Bronchial epithelial cell (primary cell): ENCODE measurements around the gene RNF44. TPM values are rescaled to one million over a fixed set of nuclear protein-coding genes. Genes with fewer than 3 reads are reported as not detected.
A peak's percentile ranks its signal among the peaks of the same experiment; 100 is the strongest.

ENCODE experiments used
- DNase-seq: peaks from one replicate; pipeline ENCODE4 v3.0.0-alpha.2; 2010; ENCODE audit warnings: low read depth
- FAIRE-seq: peaks from 2 replicates; lab custom pipeline; 2011; peaks lifted over from hg19 to GRCh38; lab: Jason Lieb, UNC
- H3K27me3 ChIP-seq: 2 replicates; pipeline ENCODE4 v1.5.1; 2011; ENCODE audit warnings: low read length; ENCODE audit not compliant: control insufficient read depth, insufficient read depth
- H3K36me3 ChIP-seq: 2 replicates; pipeline ENCODE4 v1.5.1; 2011; ENCODE audit warnings: low read length; ENCODE audit not compliant: control insufficient read depth, insufficient read depth
- H3K4me3 ChIP-seq: 2 replicates; pipeline ENCODE4 v1.5.1; 2011; ENCODE audit warnings: mild to moderate bottlenecking, low read depth, low read length, control low read depth
- total RNA-seq: library from RNA; depleted of rRNA; stranded (reverse); fragments of >200 nt; gene quantifications from 2 replicates; pipeline ENCODE4 v1.2.1, GENCODE V29; 2014
- TF ChIP-seq, protein P1 (sequence below): IDR thresholded peaks from 2 replicates; pipeline ENCODE4 v1.5.1; 2011; ENCODE audit warnings: mild to moderate bottlenecking, moderate library complexity, low read length, control low read depth, inconsistent platforms; ENCODE audit not compliant: insufficient read depth, severe bottlenecking

Gene RNF44
- total RNA-seq, 1 donor from 2014 or later, result 2.1 TPM

DNA sequence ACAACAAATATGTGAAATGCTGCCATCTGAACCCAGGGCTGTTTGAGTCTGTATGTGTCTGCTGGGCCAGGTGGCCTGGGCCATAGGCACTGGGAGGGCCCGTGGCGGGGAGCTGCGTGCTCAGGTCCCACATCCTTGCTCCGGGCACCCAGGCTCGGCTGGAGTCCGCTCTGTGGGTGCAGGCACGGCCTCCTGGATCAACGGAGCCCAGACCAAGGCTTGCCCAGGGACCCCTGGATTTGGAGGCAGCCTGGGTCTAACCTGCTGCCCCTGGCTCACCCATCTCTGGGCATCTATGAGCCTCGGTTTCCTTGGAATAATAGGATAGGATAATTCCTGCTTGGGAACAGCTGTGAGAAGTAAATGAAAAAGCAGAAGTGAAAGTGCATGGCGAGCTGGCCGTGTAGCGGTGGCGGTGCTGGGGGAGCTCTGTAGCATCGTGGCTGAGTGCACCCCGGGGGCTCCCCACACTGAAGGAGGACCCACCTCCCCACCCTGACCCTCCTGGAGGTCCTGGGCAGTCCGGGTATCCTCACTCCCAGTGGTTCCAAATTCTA, 13.2 kb upstream of the RNF44 start:
- TF ChIP-seq, protein P1, sequence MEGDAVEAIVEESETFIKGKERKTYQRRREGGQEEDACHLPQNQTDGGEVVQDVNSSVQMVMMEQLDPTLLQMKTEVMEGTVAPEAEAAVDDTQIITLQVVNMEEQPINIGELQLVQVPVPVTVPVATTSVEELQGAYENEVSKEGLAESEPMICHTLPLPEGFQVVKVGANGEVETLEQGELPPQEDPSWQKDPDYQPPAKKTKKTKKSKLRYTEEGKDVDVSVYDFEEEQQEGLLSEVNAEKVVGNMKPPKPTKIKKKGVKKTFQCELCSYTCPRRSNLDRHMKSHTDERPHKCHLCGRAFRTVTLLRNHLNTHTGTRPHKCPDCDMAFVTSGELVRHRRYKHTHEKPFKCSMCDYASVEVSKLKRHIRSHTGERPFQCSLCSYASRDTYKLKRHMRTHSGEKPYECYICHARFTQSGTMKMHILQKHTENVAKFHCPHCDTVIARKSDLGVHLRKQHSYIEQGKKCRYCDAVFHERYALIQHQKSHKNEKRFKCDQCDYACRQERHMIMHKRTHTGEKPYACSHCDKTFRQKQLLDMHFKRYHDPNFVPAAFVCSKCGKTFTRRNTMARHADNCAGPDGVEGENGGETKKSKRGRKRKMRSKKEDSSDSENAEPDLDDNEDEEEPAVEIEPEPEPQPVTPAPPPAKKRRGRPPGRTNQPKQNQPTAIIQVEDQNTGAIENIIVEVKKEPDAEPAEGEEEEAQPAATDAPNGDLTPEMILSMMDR, result no peak
- H3K4me3 ChIP-seq, result no peak overlapping the region
- DNase-seq, result no peak
- no peaks in the 10 kb centered on the region for H3K36me3 ChIP-seq
- no peaks in the 10 kb centered on the region for H3K27me3 ChIP-seq
- FAIRE-seq, result no peak

DNA sequence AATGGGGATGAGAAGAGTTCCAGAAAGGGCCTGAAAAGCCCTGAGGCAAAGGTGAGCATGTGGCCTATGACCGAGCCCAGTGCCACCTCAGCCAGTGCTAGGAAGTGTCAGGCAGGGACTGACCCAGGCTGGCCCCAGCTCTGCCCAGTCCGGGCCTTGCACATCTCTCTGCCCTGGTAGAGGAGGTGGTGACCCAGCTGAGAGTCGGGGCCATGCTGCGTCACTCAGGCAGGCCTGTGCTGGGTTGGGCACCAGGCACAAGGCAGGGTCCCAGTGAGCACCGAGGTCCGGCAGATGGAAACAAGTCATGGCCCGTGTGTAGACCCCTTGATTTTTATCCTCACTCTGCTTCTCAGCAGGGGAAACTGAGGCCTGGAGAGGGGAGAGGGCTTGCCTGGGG, 12.7 kb upstream of the RNF44 start:
- DNase-seq (no peak), FAIRE-seq (no peak)
- H3K4me3 ChIP-seq, result no peak overlapping the region
- no peaks in the 10 kb centered on the region for H3K27me3 ChIP-seq
- no peaks in the 10 kb centered on the region for H3K36me3 ChIP-seq
- TF ChIP-seq, protein P1, result no peak

DNA sequence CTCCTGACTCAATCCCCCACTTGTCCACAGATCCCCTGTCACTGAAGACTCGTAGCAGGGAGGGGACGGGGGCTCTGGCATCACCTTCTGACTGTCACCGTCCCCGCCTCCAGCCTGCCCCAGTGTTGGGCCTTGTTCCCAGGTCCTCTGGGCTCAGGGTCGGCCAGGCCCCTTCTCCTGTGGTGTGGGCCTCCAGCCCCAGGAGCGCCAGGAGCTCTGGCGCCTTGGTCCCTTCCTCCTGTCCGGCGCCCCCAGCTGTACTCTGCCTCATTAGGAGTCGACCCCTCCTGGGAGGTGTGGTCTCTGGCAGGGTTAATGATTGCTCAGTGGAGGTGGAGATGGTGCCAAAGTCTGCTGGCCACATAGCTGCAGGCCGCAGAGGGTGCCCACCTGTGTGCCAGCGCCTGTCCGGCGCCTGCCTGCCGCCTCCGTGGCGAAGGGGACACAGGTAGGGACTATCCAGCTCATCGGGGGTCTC, 11.8 kb upstream of the RNF44 start, which contains the start of gene CDHR2:
TSS of gene CDHR2 (plus strand) at position 376 of the 478 bp plus-strand sequence. CDS start 16,011 bp downstream, outside the sequence.
- TF ChIP-seq, protein P1, result no peak
- no peak for FAIRE-seq
- no peak for DNase-seq
- Histone ChIP-seq H3K36me3 (no peaks in the 10 kb centered on the region), H3K4me3 (no peak within 1 kb of the TSS), H3K27me3 (no peaks in the 10 kb centered on the region)

DNA sequence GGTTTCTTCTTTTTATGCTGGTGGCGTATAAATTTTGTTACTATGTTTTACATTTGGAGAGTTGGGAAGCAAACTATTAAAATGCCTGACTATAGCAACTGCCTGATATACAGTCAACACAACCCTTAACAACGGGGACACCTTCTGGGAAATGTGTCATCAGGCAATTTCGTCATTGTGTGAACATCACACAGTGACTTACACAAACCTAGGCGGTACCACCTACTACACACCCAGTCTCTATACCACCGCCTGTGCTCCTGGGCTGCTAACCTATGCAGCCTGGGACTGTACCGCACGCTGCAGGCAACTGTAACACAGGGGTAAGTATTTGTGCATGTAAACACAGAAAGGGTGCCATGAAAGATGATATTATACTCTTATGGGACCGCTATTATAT, 10.6 kb upstream of the RNF44 start:
- peak; percentile 90 for DNase-seq
- FAIRE-seq, result no peak
- TF ChIP-seq, protein P1, result no peak
- Histone ChIP-seq H3K27me3 (no peaks in the 10 kb centered on the region), H3K36me3 (no peaks in the 10 kb centered on the region), H3K4me3 (no peak overlapping the region)

DNA sequence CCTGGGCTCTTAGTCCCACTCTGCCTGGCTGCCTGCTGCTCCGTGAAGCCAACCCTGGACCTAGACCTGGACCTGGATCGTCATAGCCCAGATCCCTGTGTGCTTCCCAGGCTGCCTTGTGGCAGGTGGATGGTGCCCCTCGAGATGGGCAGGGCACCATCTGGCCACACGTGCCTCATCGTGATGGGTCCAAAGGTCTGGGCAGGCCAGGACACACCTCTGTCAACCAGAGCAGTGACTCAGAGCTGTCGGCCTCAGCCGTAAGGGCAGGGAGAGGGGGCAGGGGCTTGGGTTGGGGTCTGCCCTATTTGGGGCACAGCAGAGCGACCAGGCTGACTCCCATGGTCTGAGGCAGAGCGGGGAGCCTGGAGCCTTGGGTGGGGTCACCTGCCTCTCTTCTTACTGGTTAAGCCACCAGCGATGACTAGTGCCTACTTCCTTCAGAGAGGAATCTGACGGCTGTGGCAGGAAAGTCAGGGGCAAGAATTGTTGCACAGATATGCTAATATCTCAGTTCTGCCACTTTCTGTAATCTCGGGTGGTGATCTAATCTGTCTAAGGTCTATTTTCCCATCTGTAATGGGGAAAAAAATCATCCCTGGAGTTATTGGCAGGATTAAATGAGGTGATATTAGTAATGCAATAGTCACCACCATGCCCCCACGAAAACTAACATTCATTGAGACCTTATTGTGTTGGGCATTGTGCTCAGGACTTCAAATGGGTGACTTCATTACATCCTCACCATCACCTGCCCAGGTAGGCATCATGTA, 8.7 kb upstream of the RNF44 start:
- no peak for FAIRE-seq
- peak; percentile 93 for DNase-seq
- H3K4me3 ChIP-seq, result no peak overlapping the region
- no peaks in the 10 kb centered on the region for H3K36me3 ChIP-seq
- no peaks in the 10 kb centered on the region for H3K27me3 ChIP-seq
- TF ChIP-seq, protein P1, result no peak

DNA sequence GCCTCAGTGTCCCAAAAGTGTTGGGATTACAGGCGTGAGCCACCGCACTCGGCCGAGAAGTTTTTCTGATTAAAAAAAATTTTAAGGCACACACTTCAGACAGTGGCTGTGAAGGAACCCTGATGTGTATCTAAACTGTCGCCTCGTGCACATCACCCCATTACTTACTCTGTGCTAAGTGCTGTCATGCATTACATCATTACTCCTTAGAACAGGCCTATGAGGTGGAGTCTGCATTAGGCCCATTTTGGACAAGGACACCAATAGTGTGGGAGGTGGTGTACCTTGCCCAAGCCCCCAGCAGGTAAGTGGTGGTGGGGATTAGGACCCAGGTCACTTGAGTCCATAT, 8.2 kb upstream of the RNF44 start:
- no peak for DNase-seq
- TF ChIP-seq, protein P1, result no peak
- FAIRE-seq, result no peak
- Histone ChIP-seq H3K36me3 (no peaks in the 10 kb centered on the region), H3K4me3 (no peak overlapping the region), H3K27me3 (no peaks in the 10 kb centered on the region)
